ENCODE results near the gene SERPINB7. TPM values are rescaled to one million over a fixed set of nuclear protein-coding genes. Genes with fewer than 3 reads are reported as not detected.

The SERPINB7 gene
- polyA plus RNA-seq, 2 of the 4 experiments (the other 2 are of a cell fraction) = 0.84 to 2.9 TPM

DNA sequence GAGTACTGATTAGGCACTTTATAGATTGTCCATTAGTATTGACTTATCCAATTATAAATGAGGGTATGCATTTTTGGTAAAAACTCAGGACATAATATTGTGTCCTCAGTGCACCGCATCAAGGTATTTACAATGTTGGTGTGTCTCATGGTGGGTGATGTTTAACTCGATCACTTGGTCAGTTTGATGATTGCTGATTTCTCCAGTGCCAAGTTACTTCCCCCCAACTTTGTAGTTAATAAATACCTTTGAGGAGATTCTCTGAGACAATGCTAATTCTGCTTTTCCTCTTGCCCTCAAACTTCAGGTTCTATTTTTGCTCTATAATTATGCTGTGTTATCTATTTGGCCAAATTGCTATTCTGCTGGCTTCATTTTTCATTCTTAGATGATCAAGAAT lies 28.2 kb upstream of the SERPINB7 start:
- no peak overlapping the region for H3K27ac ChIP-seq
- H3K9me3 ChIP-seq = no peaks in the 10 kb centered on the region
- ATAC-seq (no peak), FAIRE-seq (no peak), DNase-seq (ENCODE audit: low read depth in 1 of 2, low spot score in 1 of 2) (no peak)
- POLR2A ChIA-PET = no interaction called here
- WGBS (ENCODE audit: missing lambda C conversion rate) = 77% methylated on average over 1 of the region's 2 CpGs
- no peak for TF ChIP-seq FOSL2 (IDR thresholded peaks at IDR 0.05)
- no peak for TF ChIP-seq FOSL2 (CRISPR knock-in tag; IDR thresholded peaks at IDR 0.05)
- no peak for TF ChIP-seq CEBPB (IDR thresholded peaks at IDR 0.05)
- no peak for TF ChIP-seq CBX8 (IDR thresholded peaks at IDR 0.05)
- TF ChIP-seq KDM1A (IDR thresholded peaks at IDR 0.05; ENCODE audit: low read depth) = no peak
- TF ChIP-seq, protein P1, sequence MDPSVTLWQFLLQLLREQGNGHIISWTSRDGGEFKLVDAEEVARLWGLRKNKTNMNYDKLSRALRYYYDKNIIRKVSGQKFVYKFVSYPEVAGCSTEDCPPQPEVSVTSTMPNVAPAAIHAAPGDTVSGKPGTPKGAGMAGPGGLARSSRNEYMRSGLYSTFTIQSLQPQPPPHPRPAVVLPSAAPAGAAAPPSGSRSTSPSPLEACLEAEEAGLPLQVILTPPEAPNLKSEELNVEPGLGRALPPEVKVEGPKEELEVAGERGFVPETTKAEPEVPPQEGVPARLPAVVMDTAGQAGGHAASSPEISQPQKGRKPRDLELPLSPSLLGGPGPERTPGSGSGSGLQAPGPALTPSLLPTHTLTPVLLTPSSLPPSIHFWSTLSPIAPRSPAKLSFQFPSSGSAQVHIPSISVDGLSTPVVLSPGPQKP (IDR thresholded peaks at IDR 0.05; ENCODE audit: low read depth, low read length) = no peak
- TF ChIP-seq RNF2 (IDR thresholded peaks at IDR 0.05; ENCODE audit: borderline replicate concordance, low read depth) = no peak
- TF ChIP-seq, protein P2, sequence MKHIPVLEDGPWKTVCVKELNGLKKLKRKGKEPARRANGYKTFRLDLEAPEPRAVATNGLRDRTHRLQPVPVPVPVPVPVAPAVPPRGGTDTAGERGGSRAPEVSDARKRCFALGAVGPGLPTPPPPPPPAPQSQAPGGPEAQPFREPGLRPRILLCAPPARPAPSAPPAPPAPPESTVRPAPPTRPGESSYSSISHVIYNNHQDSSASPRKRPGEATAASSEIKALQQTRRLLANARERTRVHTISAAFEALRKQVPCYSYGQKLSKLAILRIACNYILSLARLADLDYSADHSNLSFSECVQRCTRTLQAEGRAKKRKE (CRISPR knock-in tag; IDR thresholded peaks at IDR 0.05; ENCODE audit: low read depth) = no peak
- no peak for TF ChIP-seq SMC3 (IDR thresholded peaks at IDR 0.05)
- no peak for TF ChIP-seq CHD4 (IDR thresholded peaks at IDR 0.05; ENCODE audit: borderline replicate concordance)
- TF ChIP-seq RFX5 (IDR thresholded peaks at IDR 0.05) = no peak
- TF ChIP-seq NR3C1 (IDR thresholded peaks at IDR 0.05) = no peak
- no peak for TF ChIP-seq ZFP36 (IDR thresholded peaks at IDR 0.05; ENCODE audit: borderline replicate concordance, partially characterized antibody)
- TF ChIP-seq, protein P3, sequence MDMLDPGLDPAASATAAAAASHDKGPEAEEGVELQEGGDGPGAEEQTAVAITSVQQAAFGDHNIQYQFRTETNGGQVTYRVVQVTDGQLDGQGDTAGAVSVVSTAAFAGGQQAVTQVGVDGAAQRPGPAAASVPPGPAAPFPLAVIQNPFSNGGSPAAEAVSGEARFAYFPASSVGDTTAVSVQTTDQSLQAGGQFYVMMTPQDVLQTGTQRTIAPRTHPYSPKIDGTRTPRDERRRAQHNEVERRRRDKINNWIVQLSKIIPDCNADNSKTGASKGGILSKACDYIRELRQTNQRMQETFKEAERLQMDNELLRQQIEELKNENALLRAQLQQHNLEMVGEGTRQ (IDR thresholded peaks at IDR 0.05) = no peak
- no peak for TF ChIP-seq ZSCAN20 (CRISPR knock-in tag; IDR thresholded peaks at IDR 0.05)
- no peak for TF ChIP-seq TP53 (CRISPR knock-in tag; IDR thresholded peaks at IDR 0.05)
- TF ChIP-seq TFCP2L1 (CRISPR knock-in tag; IDR thresholded peaks at IDR 0.05) = no peak
- TF ChIP-seq JUN (IDR thresholded peaks at IDR 0.05) = no peak
- TF ChIP-seq, protein P4, sequence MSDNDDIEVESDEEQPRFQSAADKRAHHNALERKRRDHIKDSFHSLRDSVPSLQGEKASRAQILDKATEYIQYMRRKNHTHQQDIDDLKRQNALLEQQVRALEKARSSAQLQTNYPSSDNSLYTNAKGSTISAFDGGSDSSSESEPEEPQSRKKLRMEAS (IDR thresholded peaks at IDR 0.05) = no peak
- TF ChIP-seq MAFK (IDR thresholded peaks at IDR 0.05; ENCODE audit: partially characterized antibody) = no peak
- CTCF ChIA-PET = no interaction called here
- no peaks in the 10 kb centered on the region for H3K4me1 ChIP-seq
- no peak overlapping the region for H3K4me3 ChIP-seq
- no peak overlapping the region for H3K4me2 ChIP-seq

DNA sequence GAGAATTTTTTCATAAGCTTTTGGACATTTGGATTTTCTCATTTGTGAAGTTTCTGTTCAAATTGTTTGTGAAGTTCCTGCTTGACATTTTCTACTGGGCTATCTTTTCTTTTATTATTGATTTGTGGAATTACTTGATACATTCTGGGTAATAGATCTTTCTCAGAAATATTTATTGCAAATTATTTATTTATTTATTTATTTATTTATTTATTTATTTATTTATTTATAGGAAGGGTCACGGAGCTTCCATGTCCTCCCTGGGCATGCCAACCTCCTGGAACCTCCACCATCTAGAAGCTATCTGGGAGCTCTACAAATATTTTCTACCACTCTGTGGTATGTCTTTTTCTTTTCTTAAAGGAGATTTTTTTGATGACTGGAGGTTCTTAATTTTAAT lies 25.7 kb upstream of the SERPINB7 start:
- H3K27ac ChIP-seq = no peak overlapping the region
- H3K4me1 ChIP-seq = no peaks in the 10 kb centered on the region
- no peak for ATAC-seq
- no peak overlapping the region for H3K4me3 ChIP-seq
- no peak for DNase-seq (ENCODE audit: low read depth in 1 of 2, low spot score in 1 of 2)
- no peaks in the 10 kb centered on the region for H3K9me3 ChIP-seq
- peak; percentile 46 for TF ChIP-seq ZC3H11A (IDR thresholded peaks at IDR 0.05)
- no peak for TF ChIP-seq NR3C1 (IDR thresholded peaks at IDR 0.05)
- no peak for TF ChIP-seq TFCP2L1 (CRISPR knock-in tag; IDR thresholded peaks at IDR 0.05)
- POLR2A ChIA-PET = no interaction called here
- WGBS (ENCODE audit: missing lambda C conversion rate) = 7% methylated on average over 1 of the region's 1 CpG
- no peak for FAIRE-seq
- CTCF ChIA-PET = no interaction called here
- H3K4me2 ChIP-seq = no peak overlapping the region

DNA sequence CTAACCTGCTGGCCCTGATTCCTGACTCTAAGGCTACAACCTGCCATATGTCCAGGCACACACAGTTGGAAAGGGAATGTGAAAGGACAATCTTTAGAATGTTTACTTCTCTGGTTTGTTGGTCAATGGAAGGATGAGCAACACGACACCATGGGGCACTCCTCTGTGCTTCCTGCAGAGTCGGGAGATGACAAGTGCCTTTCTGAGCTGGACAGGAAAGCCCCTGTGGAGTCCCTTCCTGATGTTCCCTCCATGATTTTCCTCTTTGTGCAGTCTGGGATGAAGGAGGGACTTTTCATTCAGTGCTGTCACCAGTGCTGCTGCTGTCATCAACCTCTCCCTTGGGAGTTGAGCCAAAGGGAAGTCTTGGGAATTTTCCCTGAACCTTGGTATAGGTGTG lies 22.6 kb upstream of the SERPINB7 start:
- Histone ChIP-seq H3K4me3 (no peak overlapping the region), H3K4me2 (no peak overlapping the region), H3K9me3 (no peaks in the 10 kb centered on the region), H3K27ac (no peak overlapping the region), H3K4me1 (no peaks in the 10 kb centered on the region)
- DNase-seq (ENCODE audit: low read depth in 1 of 2, low spot score in 1 of 2) (no peak), FAIRE-seq (no peak), ATAC-seq (no peak)
- ChIA-PET POLR2A (no interaction called here), CTCF (interaction anchor here (0.5 kb wide), 1 partner anchor 11 kb away, joined by 3 read pairs; no protein-coding TSS in a partner anchor)
- WGBS (ENCODE audit: missing lambda C conversion rate) = 0% methylated on average over 2 of the region's 2 CpGs
- TF ChIP-seq, protein P1 (IDR thresholded peaks at IDR 0.05; ENCODE audit: low read depth, low read length) = no peak
- no peak for TF ChIP-seq PHF8 (IDR thresholded peaks at IDR 0.05; ENCODE audit: borderline replicate concordance, low read depth)
- no peak for TF ChIP-seq NR3C1 (IDR thresholded peaks at IDR 0.05)
- TF ChIP-seq, protein P2 (CRISPR knock-in tag; IDR thresholded peaks at IDR 0.05; ENCODE audit: low read depth) = no peak
- TF ChIP-seq MAZ (IDR thresholded peaks at IDR 0.05; ENCODE audit: borderline replicate concordance, low read depth, low read length) = no peak
- TF ChIP-seq ZSCAN20 (CRISPR knock-in tag; IDR thresholded peaks at IDR 0.05) = no peak
- TF ChIP-seq HOXB13 (CRISPR knock-in tag; IDR thresholded peaks at IDR 0.05; ENCODE audit: low read depth) = no peak
- TF ChIP-seq, protein P5, sequence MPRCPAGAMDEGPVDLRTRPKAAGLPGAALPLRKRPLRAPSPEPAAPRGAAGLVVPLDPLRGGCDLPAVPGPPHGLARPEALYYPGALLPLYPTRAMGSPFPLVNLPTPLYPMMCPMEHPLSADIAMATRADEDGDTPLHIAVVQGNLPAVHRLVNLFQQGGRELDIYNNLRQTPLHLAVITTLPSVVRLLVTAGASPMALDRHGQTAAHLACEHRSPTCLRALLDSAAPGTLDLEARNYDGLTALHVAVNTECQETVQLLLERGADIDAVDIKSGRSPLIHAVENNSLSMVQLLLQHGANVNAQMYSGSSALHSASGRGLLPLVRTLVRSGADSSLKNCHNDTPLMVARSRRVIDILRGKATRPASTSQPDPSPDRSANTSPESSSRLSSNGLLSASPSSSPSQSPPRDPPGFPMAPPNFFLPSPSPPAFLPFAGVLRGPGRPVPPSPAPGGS (IDR thresholded peaks at IDR 0.05) = no peak
- TF ChIP-seq JUNB (IDR thresholded peaks at IDR 0.05) = no peak
- no peak for TF ChIP-seq TFCP2L1 (CRISPR knock-in tag; IDR thresholded peaks at IDR 0.05)
- TF ChIP-seq, protein P6, sequence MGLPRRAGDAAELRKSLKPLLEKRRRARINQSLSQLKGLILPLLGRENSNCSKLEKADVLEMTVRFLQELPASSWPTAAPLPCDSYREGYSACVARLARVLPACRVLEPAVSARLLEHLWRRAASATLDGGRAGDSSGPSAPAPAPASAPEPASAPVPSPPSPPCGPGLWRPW (IDR thresholded peaks at IDR 0.05) = no peak
- TF ChIP-seq ZNF302 (CRISPR knock-in tag; IDR thresholded peaks at IDR 0.05) = no peak
- TF ChIP-seq MYC (IDR thresholded peaks at IDR 0.05; ENCODE audit: borderline replicate concordance, low read length) = no peak
- TF ChIP-seq HDAC2 (IDR thresholded peaks at IDR 0.05) = no peak

Measured in A549 (cell line).